SK-N-SH (cell line): ENCODE measurements around the gene FRMD5. TPM values are rescaled to one million over a fixed set of nuclear protein-coding genes. Genes with fewer than 3 reads are reported as not detected.

ENCODE experiments used
- CTCF ChIA-PET: fragments of 300-600, 350-600 bp; formaldehyde crosslinking; extraction: SDS; loops from one replicate; lab custom pipeline; 2021; lab: Yijun Ruan, JAX
- POLR2A ChIA-PET: fragments of 350-600 bp; sonication (Branson Sonifier 250); formaldehyde crosslinking; extraction: SDS; loops from one replicate; lab custom pipeline; 2020; ENCODE audit warnings: antibody characterized with exemption, inconsistent platforms; lab: Yijun Ruan, JAX
- DNase-seq: peaks from one replicate; pipeline ENCODE4 v3.0.0; 2012
- H2AFZ ChIP-seq: fragments of 200-600 bp; sonication (generic); 2 replicates; pipeline ENCODE4 v1.8.1; 2016; ENCODE audit warnings: antibody characterized with exemption, mild to moderate bottlenecking, low read depth
- H3F3A ChIP-seq: fragments of 200-600 bp; sonication (generic); replicated peaks from 2 replicates; pipeline ENCODE3; 2016; ENCODE audit warnings: antibody characterized with exemption, mild to moderate bottlenecking; ENCODE audit not compliant: insufficient read depth
- H3K27ac ChIP-seq, 2 experiments: fragments of 200-500 bp in 1 of 2; fragments of 200-600 bp in 1 of 2; sonication (Bioruptor generic) in 1 of 2; sonication (generic), shearing (Covaris generic) in 1 of 2; 2 replicates each; pipeline versions ENCODE4 v1.5.1 to v1.6.1; 2014 to 2016; ENCODE audit warnings: low read depth in 2 of 2, inconsistent platforms in 1 of 2, low read length in 1 of 2, mild to moderate bottlenecking in 1 of 2, mixed read lengths in 1 of 2
- H3K27me3 ChIP-seq: fragments of 200-600 bp; sonication (generic), shearing (Covaris generic); 2 replicates; pipeline ENCODE4 v1.6.1; 2016; ENCODE audit warnings: mixed run types; ENCODE audit not compliant: insufficient read depth
- H3K36me3 ChIP-seq, 2 experiments: fragments of 200-500 bp in 1 of 2; fragments of 200-600 bp in 1 of 2; sonication (Bioruptor generic) in 1 of 2; sonication (generic) in 1 of 2; replicated peaks in 1 of 2; 2 replicates each; pipeline versions ENCODE3 to v1.5.1; 2014 to 2016; ENCODE audit warnings: low read length in 1 of 2, mild to moderate bottlenecking in 1 of 2; ENCODE audit not compliant: insufficient read depth in 2 of 2, control insufficient read depth in 1 of 2
- H3K4me1 ChIP-seq, 2 experiments: fragments of 200-500 bp in 1 of 2; fragments of 200-600 bp in 1 of 2; sonication (Bioruptor generic) in 1 of 2; sonication (generic), shearing (Covaris generic) in 1 of 2; 2 replicates each; pipeline versions ENCODE4 v1.5.1 to v1.6.1; 2014 to 2016; ENCODE audit warnings: low read depth in 1 of 2, low read length in 1 of 2, mixed run types in 1 of 2; ENCODE audit not compliant: insufficient read depth in 2 of 2, control insufficient read depth in 1 of 2
- H3K4me2 ChIP-seq: fragments of 200-600 bp; sonication (generic), shearing (Covaris generic); 2 replicates; pipeline ENCODE4 v1.6.1; 2017; ENCODE audit warnings: mixed run types
- H3K4me3 ChIP-seq, 2 experiments: fragments of 200-500 bp in 1 of 2; fragments of 200-600 bp in 1 of 2; sonication (Bioruptor generic) in 1 of 2; sonication (generic), shearing (Covaris generic) in 1 of 2; 2 replicates each; pipeline versions ENCODE4 v1.5.1 to v1.8.1; 2014 to 2016; ENCODE audit warnings: low read depth in 2 of 2, inconsistent platforms in 1 of 2, low read length in 1 of 2, mild to moderate bottlenecking in 1 of 2, mixed read lengths in 1 of 2, moderate library complexity in 1 of 2
- H3K79me2 ChIP-seq: fragments of 200-600 bp; sonication (generic); 2 replicates; pipeline ENCODE4 v1.8.1; 2017; ENCODE audit warnings: mild to moderate bottlenecking; ENCODE audit not compliant: insufficient read depth
- H3K9ac ChIP-seq: fragments of 200-600 bp; sonication (generic); 2 replicates; pipeline ENCODE4 v1.6.1; 2017; ENCODE audit warnings: mixed run types
- H3K9me2 ChIP-seq: fragments of 200-600 bp; sonication (generic); 2 replicates; pipeline ENCODE4 v1.6.1; 2017; ENCODE audit warnings: mixed run types
- H3K9me3 ChIP-seq: fragments of 200-600 bp; sonication (generic); 2 replicates; pipeline ENCODE4 v1.6.1; 2017; ENCODE audit warnings: mixed run types, mild to moderate bottlenecking, moderate library complexity
- H4K20me1 ChIP-seq: fragments of 200-600 bp; sonication (generic); 2 replicates; pipeline ENCODE4 v1.6.1; 2017; ENCODE audit warnings: mild to moderate bottlenecking, mixed run types; ENCODE audit not compliant: insufficient read depth
- CHD2 ChIP-seq: fragments of 150-350 bp; IDR thresholded peaks from 2 replicates; pipeline ENCODE4 v1.6.1; 2018; ENCODE audit warnings: low read length; ENCODE audit not compliant: partially characterized antibody
- ELF1 ChIP-seq: IDR thresholded peaks from 2 replicates; pipeline ENCODE4 v1.4.0; 2012
- EP300 ChIP-seq, 2 experiments: IDR thresholded peaks; 2 replicates each; pipeline versions ENCODE4 v1.4.0 to v1.6.1; 2012; ENCODE audit warnings: borderline replicate concordance in 1 of 2, low read depth in 1 of 2, low read length in 1 of 2
- FOSL2 ChIP-seq: IDR thresholded peaks from 2 replicates; pipeline ENCODE4 v1.4.0; 2012; ENCODE audit warnings: low read depth, mild to moderate bottlenecking, moderate library complexity, borderline replicate concordance
- FOXM1 ChIP-seq: IDR thresholded peaks from 2 replicates; pipeline ENCODE4 v1.4.0; 2012; ENCODE audit warnings: low read depth, mild to moderate bottlenecking
- GATA2 ChIP-seq: sonication (generic); formaldehyde crosslinking; IDR thresholded peaks from 2 replicates; pipeline ENCODE4 v1.5.0; 2020; ENCODE audit warnings: mild to moderate bottlenecking, missing genetic modification reagents
- IRF3 ChIP-seq: fragments of 150-350 bp; IDR thresholded peaks from 2 replicates; pipeline ENCODE4 v1.6.1; 2016; ENCODE audit warnings: mild to moderate bottlenecking, low read depth, low read length
- MXI1 ChIP-seq: IDR thresholded peaks from 2 replicates; pipeline ENCODE4 v1.6.1; 2012; ENCODE audit warnings: mild to moderate bottlenecking, low read depth, low read length, improper control_type of control experiment
- NFIC ChIP-seq: IDR thresholded peaks from 2 replicates; pipeline ENCODE4 v1.4.0; 2012; ENCODE audit warnings: borderline replicate concordance
- PBX3 ChIP-seq: IDR thresholded peaks from 2 replicates; pipeline ENCODE4; 2012
- POLR2AphosphoS5 ChIP-seq: IDR thresholded peaks from 2 replicates; pipeline ENCODE4 v1.6.1; 2012; ENCODE audit warnings: low read depth, low read length
- RAD21 ChIP-seq: IDR thresholded peaks from 2 replicates; pipeline ENCODE4 v1.6.1; 2012; ENCODE audit warnings: mild to moderate bottlenecking, low read length
- RFX5 ChIP-seq: IDR thresholded peaks from 2 replicates; pipeline ENCODE4 v1.6.1; 2012; ENCODE audit warnings: mild to moderate bottlenecking, improper control_type of control experiment, low read length
- SIN3A ChIP-seq: IDR thresholded peaks from 2 replicates; pipeline ENCODE4 v1.6.1; 2012; ENCODE audit warnings: low read depth, mild to moderate bottlenecking, low read length, moderate library complexity, borderline replicate concordance
- SMC3 ChIP-seq: IDR thresholded peaks from 2 replicates; pipeline ENCODE4 v1.6.1; 2012; ENCODE audit warnings: low read depth, low read length, improper control_type of control experiment
- TCF12 ChIP-seq: IDR thresholded peaks from 2 replicates; pipeline ENCODE4 v1.4.0; 2012
- USF2 ChIP-seq: fragments of 150-350 bp; IDR thresholded peaks from 2 replicates; pipeline ENCODE4 v1.6.1; 2017; ENCODE audit warnings: antibody characterized with exemption, low read length, low read depth, borderline replicate concordance
- YY1 ChIP-seq: IDR thresholded peaks from 2 replicates; pipeline ENCODE4 v1.4.0; 2012; ENCODE audit warnings: low read depth, mild to moderate bottlenecking
- WGBS: methylation state at CpG from one replicate; pipeline ENCODE4 v1.1.6; 2017; ENCODE audit warnings: low lambda C conversion rate; 5-methylcytosine and 5-hydroxymethylcytosine counted together
- polyA plus RNA-seq, 3 experiments: library from polyadenylated mRNA; depleted of rRNA; stranded (reverse); fragments of >200 nt; gene quantifications; 2 replicates each; pipeline ENCODE4 v1.2.3, GENCODE V29; 2012
- TF ChIP-seq, protein P1 (sequence below): IDR thresholded peaks from 2 replicates; pipeline ENCODE4 v1.4.0; 2012; ENCODE audit warnings: low read depth
- TF ChIP-seq, protein P2 (sequence below): fragments of 200-600 bp; sonication (generic); IDR thresholded peaks from 2 replicates; pipeline ENCODE4 v1.6.1; 2017; ENCODE audit warnings: antibody characterized with exemption, mild to moderate bottlenecking, moderate library complexity

Gene FRMD5
- polyA plus RNA-seq, 1 of the 3 experiments (the other 2 are of a cell fraction) = 24.8 TPM

- TF ChIP-seq IRF3 (peak; percentile 97), CHD2 (peak; percentile 96), FOXM1 (no peak), RAD21 (peak; percentile 30; the same call in 1 of the 2 replicates), NFIC (no peak), EP300 (IDR thresholded peaks at IDR 0.05; ENCODE audit: borderline replicate concordance in 1 of 2, low read depth in 1 of 2, low read length in 1 of 2) (no peak), GATA2 (no peak), PBX3 (peak; percentile 100)
- TF ChIP-seq, protein P1, sequence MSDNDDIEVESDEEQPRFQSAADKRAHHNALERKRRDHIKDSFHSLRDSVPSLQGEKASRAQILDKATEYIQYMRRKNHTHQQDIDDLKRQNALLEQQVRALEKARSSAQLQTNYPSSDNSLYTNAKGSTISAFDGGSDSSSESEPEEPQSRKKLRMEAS = 0 out of 2 replicates have a peak, but pooled peaks have one; percentile 8
- TF ChIP-seq, all 33 proteins: peak for 13
Measured at GRCh38 chr15:44195151-44195740, at the start of gene FRMD5 (continued).

DNA sequence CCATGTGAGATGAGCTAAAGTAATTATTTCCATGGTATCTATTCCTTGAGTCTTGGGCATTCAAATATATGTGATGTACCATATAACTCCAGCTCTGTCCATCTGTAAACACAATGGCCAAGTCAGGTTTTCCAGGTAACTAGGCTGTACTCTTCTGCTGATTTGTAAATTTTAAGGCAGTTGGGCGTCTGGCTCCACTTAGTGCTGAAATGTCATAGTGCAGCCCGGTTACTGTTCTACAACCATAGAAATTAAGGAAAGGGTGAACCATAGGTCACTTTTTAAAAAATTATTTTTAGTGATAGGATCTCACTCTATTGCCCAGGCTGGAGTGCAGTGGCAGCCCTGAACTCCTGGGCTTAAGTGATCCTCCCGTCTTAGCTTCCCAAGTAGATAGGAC, 48.8 kb upstream of the FRMD5 start:
- Histone ChIP-seq H3K27me3 (no peaks in the 10 kb centered on the region), H4K20me1 (no peaks in the 10 kb centered on the region)
- TF ChIP-seq RFX5 (no peak), EP300 (IDR thresholded peaks at IDR 0.05; ENCODE audit: borderline replicate concordance in 1 of 2, low read depth in 1 of 2, low read length in 1 of 2) (no peak), POLR2AphosphoS5 (no peak), PBX3 (no peak), GATA2 (no peak), SMC3 (peak; percentile 15; the same call in 1 of the 2 replicates), MXI1 (no peak), FOSL2 (no peak), YY1 (no peak), USF2 (no peak), CHD2 (no peak), SIN3A (no peak), ELF1 (no peak), RAD21 (peak; percentile 39), TCF12 (no peak)
- TF ChIP-seq, protein P2, sequence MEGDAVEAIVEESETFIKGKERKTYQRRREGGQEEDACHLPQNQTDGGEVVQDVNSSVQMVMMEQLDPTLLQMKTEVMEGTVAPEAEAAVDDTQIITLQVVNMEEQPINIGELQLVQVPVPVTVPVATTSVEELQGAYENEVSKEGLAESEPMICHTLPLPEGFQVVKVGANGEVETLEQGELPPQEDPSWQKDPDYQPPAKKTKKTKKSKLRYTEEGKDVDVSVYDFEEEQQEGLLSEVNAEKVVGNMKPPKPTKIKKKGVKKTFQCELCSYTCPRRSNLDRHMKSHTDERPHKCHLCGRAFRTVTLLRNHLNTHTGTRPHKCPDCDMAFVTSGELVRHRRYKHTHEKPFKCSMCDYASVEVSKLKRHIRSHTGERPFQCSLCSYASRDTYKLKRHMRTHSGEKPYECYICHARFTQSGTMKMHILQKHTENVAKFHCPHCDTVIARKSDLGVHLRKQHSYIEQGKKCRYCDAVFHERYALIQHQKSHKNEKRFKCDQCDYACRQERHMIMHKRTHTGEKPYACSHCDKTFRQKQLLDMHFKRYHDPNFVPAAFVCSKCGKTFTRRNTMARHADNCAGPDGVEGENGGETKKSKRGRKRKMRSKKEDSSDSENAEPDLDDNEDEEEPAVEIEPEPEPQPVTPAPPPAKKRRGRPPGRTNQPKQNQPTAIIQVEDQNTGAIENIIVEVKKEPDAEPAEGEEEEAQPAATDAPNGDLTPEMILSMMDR = peak; percentile 50
- TF ChIP-seq, all 33 proteins: peak for 3
- Histone ChIP-seq H3K27ac (no peak overlapping the region), H3K4me2 (no peak overlapping the region), H3F3A (no peaks in the 10 kb centered on the region), H3K9me2 (no peaks in the 10 kb centered on the region), H2AFZ (no peak overlapping the region), H3K4me3 (no peak overlapping the region), H3K9me3 (no peaks in the 10 kb centered on the region), H3K9ac (no peak overlapping the region), H3K36me3 (no peaks in the 10 kb centered on the region), H3K79me2 (no peaks in the 10 kb centered on the region), H3K4me1 (no peaks in the 10 kb centered on the region)
- ChIA-PET POLR2A (no interaction called here), CTCF (interaction anchor here (1.2 to 1.5 kb wide), 2 partner anchors 19 to 257 kb away, joined by 4 read pairs; no protein-coding TSS in a partner anchor)
- DNase-seq = no peak
- 82% methylated on average over 3 of the region's 3 CpGs for WGBS
